HepG2 (cell line): ENCODE data around the gene GAREM1. TPM values are rescaled to one million over a fixed set of nuclear protein-coding genes. Genes with fewer than 3 reads are reported as not detected.

Experiments used
- ARHGAP35 ChIP-seq: sonication (generic); formaldehyde crosslinking; IDR thresholded peaks from 2 replicates; pipeline ENCODE4 v1.9.0; 2022; ENCODE audit warnings: mild to moderate bottlenecking, inconsistent platforms, moderate library complexity, missing genetic modification reagents, borderline replicate concordance
- ATF7 ChIP-seq, 2 experiments: fragments of 450-650 bp in 1 of 2; sonication (generic) in 1 of 2; formaldehyde crosslinking in 1 of 2; IDR thresholded peaks; 2 replicates each; pipeline versions ENCODE4 v1.4.0 to v1.6.1; 2016 to 2020; ENCODE audit warnings: antibody characterized with exemption in 1 of 2, mild to moderate bottlenecking in 1 of 2, missing genetic modification reagents in 1 of 2
- GATAD2A ChIP-seq: IDR thresholded peaks from 2 replicates; pipeline ENCODE4 v1.6.1; 2016
- HIC2 ChIP-seq: sonication (generic); formaldehyde crosslinking; IDR thresholded peaks from 2 replicates; pipeline ENCODE4 v1.9.0; 2022; ENCODE audit warnings: low read depth, missing genetic modification reagents
- KDM6A ChIP-seq: IDR thresholded peaks from 2 replicates; pipeline ENCODE4 v1.6.1; 2016; ENCODE audit warnings: low read depth
- MAX ChIP-seq: IDR thresholded peaks from 2 replicates; pipeline ENCODE4 v1.6.1; 2012; ENCODE audit warnings: inconsistent platforms
- NR2C2 ChIP-seq: sonication (generic); formaldehyde crosslinking; IDR thresholded peaks from 2 replicates; pipeline ENCODE4 v1.4.0; 2020; ENCODE audit warnings: missing genetic modification reagents, mild to moderate bottlenecking, moderate library complexity, borderline replicate concordance
- SAFB2 ChIP-seq: sonication (generic); formaldehyde crosslinking; IDR thresholded peaks from 2 replicates; pipeline ENCODE4 v1.5.1; 2020; ENCODE audit warnings: missing genetic modification reagents, low read depth, mild to moderate bottlenecking, borderline replicate concordance
- ZHX2 ChIP-seq, 2 experiments: sonication (generic) in 1 of 2; formaldehyde crosslinking in 1 of 2; IDR thresholded peaks; 2 replicates each; pipeline versions ENCODE4 v1.6.1 to v1.9.0; 2014 to 2022; ENCODE audit warnings: antibody characterized with exemption in 1 of 2, borderline replicate concordance in 1 of 2, inconsistent platforms in 1 of 2, low read depth in 1 of 2, missing genetic modification reagents in 1 of 2
- ZNF513 ChIP-seq: sonication (generic); formaldehyde crosslinking; conservative IDR thresholded peaks from 2 replicates; pipeline ENCODE4 v1.5.0; 2020; ENCODE audit warnings: missing genetic modification reagents
- ZNF777 ChIP-seq: sonication (generic); formaldehyde crosslinking; IDR thresholded peaks from 2 replicates; pipeline ENCODE4 v1.4.0; 2020; ENCODE audit warnings: missing genetic modification reagents
- ZNF784 ChIP-seq: sonication (generic); formaldehyde crosslinking; IDR thresholded peaks from 2 replicates; pipeline ENCODE4 v1.5.1; 2020; ENCODE audit warnings: missing genetic modification reagents, mild to moderate bottlenecking, borderline replicate concordance
- polyA plus RNA-seq, 8 experiments: library from polyadenylated mRNA; depleted of rRNA in 3 of 8; stranded (reverse) in 7 of 8; unstranded in 1 of 8; fragments of >200 nt; fragmentation: Illumina TruSeq in 4 of 8; extraction: Trizol in 4 of 8; gene quantifications; 2 replicates each; pipeline versions ENCODE4 v1.2.1 to v1.2.3, GENCODE V29; 2011 to 2016; ENCODE audit warnings: low read depth in 4 of 8, missing spikeins in 1 of 8, mixed read lengths in 1 of 8; ENCODE audit not compliant: insufficient read depth in 1 of 8
- total RNA-seq, 5 experiments: library from RNA; depleted of rRNA; stranded (reverse); fragments of >200 nt; fragmentation: Illumina TruSeq; extraction: Trizol; gene quantifications; 2 replicates each; pipeline ENCODE4 v1.2.3, GENCODE V29; 2016; ENCODE audit warnings: low read depth in 1 of 5

GAREM1 gene
- total and polyA plus RNA-seq, 2 of the 13 experiments (the other 11 are each of a cell fraction or from before 2014, with no cell fraction given), result 2.5 to 2.9 TPM

GRCh38 chr18:32470714-32471633 is at the start of gene GAREM1 (continued):
- TF ChIP-seq ZNF513 (no peak), GATAD2A (CRISPR knock-in tag) (peak; percentile 45; the same call in 1 of the 2 replicates), ZNF777 (peak; percentile 77; the same call in 1 of the 2 replicates), ATF7 (IDR thresholded peaks at IDR 0.05) (no peak), ATF7 (CRISPR knock-in tag; IDR thresholded peaks at IDR 0.05) (no peak), HIC2 (peak; percentile 18; the same call in 1 of the 2 replicates), ZNF784 (peak; percentile 49; the same call in 1 of the 2 replicates), ZHX2 (IDR thresholded peaks at IDR 0.05; ENCODE audit: low read depth) (no peak), ZHX2 (CRISPR knock-in tag; IDR thresholded peaks at IDR 0.05; ENCODE audit: borderline replicate concordance) (no peak), SAFB2 (0 out of 2 replicates have a peak, but pooled peaks have one; percentile 18), NR2C2 (no peak), ARHGAP35 (CRISPR knock-in tag) (no peak), KDM6A (CRISPR knock-in tag) (no peak), MAX (peak; percentile 56; the same call in 1 of the 2 replicates)
